Omental fat pad (tissue), 4 donors: Measurements from ENCODE around the gene PRDX2. TPM values are rescaled to one million over a fixed set of nuclear protein-coding genes. Genes with fewer than 3 reads are reported as not detected.
"Not testable (repeated sequence)": the region's sequence is repeated elsewhere in the genome, so short reads cannot be mapped to it uniquely, and the experiment has no call there.

ENCODE experiments used
- ATAC-seq: fragments of 150-250 bp; one replicate; pipeline ENCODE4 v1.9.1; 2016; ENCODE audit warnings: mild to moderate bottlenecking, moderate library complexity; ENCODE audit not compliant: low FRiP score
- DNase-seq: peaks from one replicate; pipeline ENCODE4 v3.0.0-alpha.2; 2019; ENCODE audit warnings: low spot score
- CTCF ChIP-seq, 3 donors: fragments of 450-650 bp; IDR thresholded peaks; one replicate each; pipeline ENCODE4 v1.5.1; 2016 to 2017; ENCODE audit warnings: antibody characterized with exemption in 3 of 3, mild to moderate bottlenecking in 3 of 3, moderate library complexity in 2 of 3
- total RNA-seq, 4 donors: library from RNA; depleted of rRNA; stranded (reverse); fragments of >200 nt; gene quantifications; one replicate each; pipeline ENCODE4 v1.1.0, GENCODE V29; 2016

Gene PRDX2
- 100 to 1,000 TPM; 165 to 320 (median 219) TPM for total RNA-seq

GRCh38 chr19:12801466-12802266, at the start of gene PRDX2, which contains the start of gene THSD8:
Gene PRDX2, minus strand, starts transcription at chr19:12801800. Its CDS starts 539 bp downstream, at chr19:12801261.
Gene THSD8, plus strand, starts transcription at chr19:12802069. Its CDS starts 3 bp downstream, at chr19:12802072.
- TF ChIP-seq CTCF (IDR thresholded peaks at IDR 0.05), result no peak
- ATAC-seq, result peak; percentile 70
- DNase-seq, result no peak

- peak; percentile 89 for DNase-seq
- TF ChIP-seq CTCF (IDR thresholded peaks at IDR 0.05), result peak in 2 of 3 donors; percentile 85 to 98
- peak; percentile 98 for ATAC-seq
These were observed 45.8 kb upstream of the PRDX2 start for GRCh38 chr19:12847159-12848139.

- DNase-seq, ATAC-seq: not testable (repeated sequence)
These were observed 45.0 kb upstream of the PRDX2 start for GRCh38 chr19:12846613-12847012.

- no peak for TF ChIP-seq CTCF (IDR thresholded peaks at IDR 0.05)
- DNase-seq (no peak), ATAC-seq (no peak)
These were observed 42.6 kb upstream of the PRDX2 start for GRCh38 chr19:12843999-12844732.

GRCh38 chr19:12843328-12843727, 41.7 kb upstream of the PRDX2 start:
- ATAC-seq (no peak), DNase-seq (no peak)
- TF ChIP-seq CTCF (IDR thresholded peaks at IDR 0.05), result no peak

- no peak for ATAC-seq
- DNase-seq, result no peak
- TF ChIP-seq CTCF (IDR thresholded peaks at IDR 0.05), result no peak
These were observed 40.9 kb upstream of the PRDX2 start for GRCh38 chr19:12842511-12842910.
